AG04450 (cell line): Measurements from ENCODE around the gene FAM98C. TPM values are rescaled to one million over a fixed set of nuclear protein-coding genes. Genes with fewer than 3 reads are reported as not detected.

Source experiments
- CTCF ChIA-PET: fragments of 300-600, 350-600 bp; formaldehyde crosslinking; extraction: SDS; loops from one replicate; lab custom pipeline; 2022; ENCODE audit warnings: antibody characterized with exemption, inconsistent platforms; lab: Charles Lee
- POLR2A ChIA-PET: fragments of 350-600 bp; formaldehyde crosslinking; extraction: SDS; loops from one replicate; lab custom pipeline; 2021; ENCODE audit warnings: antibody characterized with exemption, inconsistent platforms; lab: Yijun Ruan, JAX
- DNase-seq: peaks from one replicate; pipeline ENCODE4 v3.0.0-alpha.2; 2011; ENCODE audit warnings: low read depth, low spot score
- H3K27ac ChIP-seq: one replicate; pipeline ENCODE4 v1.5.1; 2012; ENCODE audit warnings: low read depth, low read length, control low read depth
- H3K27me3 ChIP-seq: one replicate; pipeline ENCODE4 v1.6.0; 2012; ENCODE audit warnings: low read length; ENCODE audit not compliant: control insufficient read depth, insufficient read depth
- H3K4me3 ChIP-seq: 2 replicates; pipeline ENCODE4 v1.5.1; 2011; ENCODE audit warnings: mild to moderate bottlenecking, low read depth, low read length, control low read depth
- H3K9me3 ChIP-seq: 2 replicates; pipeline ENCODE4 v1.5.1; 2012; ENCODE audit warnings: low read length; ENCODE audit not compliant: control insufficient read depth, insufficient read depth
- CTCF ChIP-seq: IDR thresholded peaks from 2 replicates; pipeline ENCODE4 v1.5.1; 2011; ENCODE audit warnings: low read depth, low read length, control low read depth, inconsistent platforms
- polyA plus RNA-seq: library from polyadenylated mRNA; depleted of rRNA; stranded (reverse); fragments of >200 nt; gene quantifications from 2 replicates; pipeline ENCODE4 v1.2.3, GENCODE V29; 2011

Gene FAM98C
- polyA plus RNA-seq, 1 experiment = 5.0 TPM

DNA sequence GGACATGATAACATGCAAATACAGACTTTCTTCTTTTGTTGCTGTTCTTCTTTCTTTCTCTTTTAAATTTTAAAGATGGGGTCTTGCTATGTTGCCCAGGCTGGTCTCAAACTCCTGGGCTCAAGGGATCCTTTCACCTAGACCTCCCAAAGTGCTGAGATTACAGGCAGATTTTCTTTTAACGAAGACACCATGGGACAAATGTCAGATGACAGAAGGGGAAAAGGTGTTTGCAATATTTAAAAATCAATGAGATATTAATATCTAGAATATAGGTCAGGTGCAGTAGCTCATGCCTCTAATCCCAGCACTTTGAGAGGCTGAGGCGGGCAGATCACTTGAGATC lies 26.9 kb downstream of the FAM98C start:
- DNase-seq = no peak
- Histone ChIP-seq H3K4me3 (no peak overlapping the region), H3K27ac (no peak overlapping the region), H3K9me3 (no peaks in the 10 kb centered on the region; the same call in 1 of the 2 replicates), H3K27me3 (peaks cover 8% of the 10 kb centered on the region)
- TF ChIP-seq CTCF = no peak
- POLR2A ChIA-PET = no interaction called here
- CTCF ChIA-PET = interaction anchor here (0.6 kb wide), 1 partner anchor 68 kb away, joined by 3 read pairs; no protein-coding TSS in a partner anchor

DNA sequence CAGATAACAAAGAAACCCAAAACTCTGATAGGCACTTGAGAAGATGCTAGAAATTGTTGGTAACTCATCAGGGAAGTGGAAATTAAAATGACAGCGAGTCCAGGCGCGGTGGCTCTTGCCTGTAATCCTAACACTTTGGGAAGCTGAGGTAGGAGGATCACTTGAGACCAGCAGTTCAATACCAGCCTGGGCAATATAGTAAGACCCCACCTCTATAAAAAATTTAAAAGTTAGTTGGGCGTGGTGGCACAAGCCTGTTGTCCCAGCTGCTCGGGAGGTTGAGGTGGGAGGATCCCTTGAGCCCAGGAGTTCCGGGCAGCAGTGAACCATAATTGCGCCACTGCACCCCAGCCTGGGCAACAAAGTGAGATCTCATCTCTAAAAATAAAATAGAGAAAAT lies 28.0 kb downstream of the FAM98C start:
- CTCF ChIA-PET = no interaction called here
- DNase-seq = no peak
- peaks cover 8% of the 10 kb centered on the region for H3K27me3 ChIP-seq
- H3K27ac ChIP-seq = no peak overlapping the region
- no peak overlapping the region for H3K4me3 ChIP-seq
- POLR2A ChIA-PET = no interaction called here
- no peak for TF ChIP-seq CTCF
- H3K9me3 ChIP-seq = no peaks in the 10 kb centered on the region; the same call in 1 of the 2 replicates

DNA sequence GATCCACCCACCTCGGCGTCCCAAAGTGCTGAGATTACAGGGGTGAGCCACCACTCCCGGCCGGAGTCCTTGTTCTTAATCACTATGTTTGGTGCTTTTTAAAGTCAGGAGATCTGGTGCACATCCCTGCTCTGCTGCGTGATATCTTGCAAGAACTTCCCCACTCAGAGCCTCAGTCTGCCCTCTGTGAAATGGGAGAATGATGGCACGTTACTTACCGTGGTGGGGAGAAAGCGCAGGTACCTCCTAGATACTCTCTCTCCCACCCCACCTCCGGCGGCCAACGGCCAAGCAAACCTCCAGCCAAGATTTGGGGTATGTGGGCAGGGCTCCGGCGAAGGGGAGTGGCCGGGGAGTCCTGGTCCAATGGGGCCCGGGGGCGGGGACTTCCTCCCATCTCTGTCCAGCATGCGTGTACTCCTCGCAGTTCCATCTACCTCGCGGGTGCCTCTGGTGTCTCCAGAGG lies 30.4 kb downstream of the FAM98C start, which contains the start of gene RYR1:
Gene RYR1 (plus strand): TSS at position 424 of the 466 bp plus-strand sequence. CDS start 139 bp downstream, outside the sequence.
- Histone ChIP-seq H3K27me3 (peaks cover 8% of the 10 kb centered on the region), H3K27ac (no peak within 1 kb of the TSS), H3K9me3 (no peaks in the 10 kb centered on the region; the same call in 1 of the 2 replicates), H3K4me3 (no peak within 1 kb of the TSS)
- DNase-seq = no peak
- TF ChIP-seq CTCF = no peak
- ChIA-PET CTCF (no interaction called here), POLR2A (no interaction called here)

- Histone ChIP-seq H3K27ac (no peak overlapping the region), H3K4me3 (no peak overlapping the region), H3K9me3 (no peaks in the 10 kb centered on the region; the same call in 1 of the 2 replicates), H3K27me3 (peaks cover 8% of the 10 kb centered on the region)
- ChIA-PET CTCF (no interaction called here), POLR2A (no interaction called here)
- no peak for TF ChIP-seq CTCF
- no peak for DNase-seq
Observed at GRCh38 chr19:38434549-38435051, 31.7 kb downstream of the FAM98C start.

DNA sequence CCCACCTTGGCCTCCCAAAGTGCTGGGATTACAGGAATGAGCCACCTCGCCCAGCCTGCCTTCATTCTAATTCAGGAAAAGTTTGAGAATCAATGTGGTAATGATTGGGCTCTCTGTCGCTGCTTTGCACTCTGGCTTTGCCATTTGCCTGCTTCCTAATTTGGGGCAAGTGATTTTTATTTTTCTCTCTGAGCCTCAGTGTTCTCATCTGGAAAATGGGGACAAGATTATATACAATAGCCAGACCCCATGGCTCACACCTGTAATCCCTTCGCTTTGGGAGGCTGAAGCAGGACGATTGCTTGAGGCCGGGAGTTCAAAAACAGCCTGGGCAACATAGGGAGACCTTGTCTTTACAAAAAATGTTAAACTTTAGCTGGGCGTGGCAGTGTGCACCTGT lies 34.4 kb downstream of the FAM98C start:
- H3K4me3 ChIP-seq = no peak overlapping the region
- H3K9me3 ChIP-seq = no peaks in the 10 kb centered on the region; the same call in 1 of the 2 replicates
- ChIA-PET CTCF (interaction anchor here (0.6 to 0.7 kb wide), 2 partner anchors 47 to 451 kb away, joined by 3 to 4 read pairs; no protein-coding TSS in a partner anchor), POLR2A (no interaction called here)
- no peak overlapping the region for H3K27ac ChIP-seq
- DNase-seq = no peak
- TF ChIP-seq CTCF = no peak
- H3K27me3 ChIP-seq = peaks cover 8% of the 10 kb centered on the region
